SK-N-SH treated with all-trans-retinoic acid at 6 μM for 48 hours (cell line): Measurements from ENCODE around the gene NKX1-1.

Experiments used
- ATAC-seq: fragments of 200-7000 bp; cut with Tn5 transposase; 3 replicates; pipeline ENCODE4 v1.9.1; 2020; ENCODE audit warnings: mild to moderate bottlenecking, moderate library complexity
- ARNTL ChIP-seq: fragments of 450-650 bp; formaldehyde crosslinking; IDR thresholded peaks from 2 replicates; pipeline ENCODE4 v1.5.0; 2020; ENCODE audit warnings: low read depth, mild to moderate bottlenecking, moderate library complexity, borderline replicate concordance
- BACH2 ChIP-seq: fragments of 250-450 bp; sonication (Bioruptor Pico); IDR thresholded peaks from 2 replicates; pipeline ENCODE4 v1.9.0; 2021; ENCODE audit warnings: mild to moderate bottlenecking, borderline replicate concordance
- PATZ1 ChIP-seq: fragments of 250-450 bp; sonication (Bioruptor Pico); IDR thresholded peaks from 2 replicates; pipeline ENCODE4 v1.8.0; 2020; ENCODE audit warnings: mild to moderate bottlenecking, moderate library complexity, borderline replicate concordance
- POU6F1 ChIP-seq: fragments of 250-450 bp; sonication (Bioruptor Pico); IDR thresholded peaks from 2 replicates; pipeline ENCODE4 v1.8.0; 2021; ENCODE audit warnings: low read depth, mild to moderate bottlenecking, moderate library complexity, borderline replicate concordance
- PPARA ChIP-seq: fragments of 250-450 bp; sonication (Bioruptor Pico); IDR thresholded peaks from 2 replicates; pipeline ENCODE4 v1.5.0; 2020; ENCODE audit warnings: mild to moderate bottlenecking, borderline replicate concordance
- RARB ChIP-seq: fragments of 250-450 bp; sonication (Bioruptor Pico); IDR thresholded peaks from 2 replicates; pipeline ENCODE4 v1.8.0; 2021; ENCODE audit warnings: mild to moderate bottlenecking, moderate library complexity
- TOX ChIP-seq: fragments of 250-450 bp; sonication (Bioruptor Pico); IDR thresholded peaks from 2 replicates; pipeline ENCODE4 v1.8.0; 2021; ENCODE audit warnings: mild to moderate bottlenecking, moderate library complexity, borderline replicate concordance
- ZNF565 ChIP-seq: fragments of 450-650 bp; formaldehyde crosslinking; conservative IDR thresholded peaks from 2 replicates; pipeline ENCODE4 v1.5.0; 2020; ENCODE audit warnings: low read depth, mild to moderate bottlenecking, moderate library complexity
- ZNF70 ChIP-seq: fragments of 450-650 bp; formaldehyde crosslinking; IDR thresholded peaks from 2 replicates; pipeline ENCODE4 v1.5.0; 2020; ENCODE audit warnings: mild to moderate bottlenecking, moderate library complexity
- ZNF8 ChIP-seq: fragments of 450-650 bp; formaldehyde crosslinking; IDR thresholded peaks from 2 replicates; pipeline ENCODE4 v1.5.0; 2020; ENCODE audit warnings: mild to moderate bottlenecking, moderate library complexity
- TF ChIP-seq, protein P1 (sequence below): fragments of 250-450 bp; sonication (Bioruptor Pico); IDR thresholded peaks from 2 replicates; pipeline ENCODE4 v1.5.0; 2020; ENCODE audit warnings: mild to moderate bottlenecking, moderate library complexity

The NKX1-1 gene

GRCh38 chr4:1451106-1451751 is 45.0 kb upstream of the NKX1-1 start:
- TF ChIP-seq, protein P1, sequence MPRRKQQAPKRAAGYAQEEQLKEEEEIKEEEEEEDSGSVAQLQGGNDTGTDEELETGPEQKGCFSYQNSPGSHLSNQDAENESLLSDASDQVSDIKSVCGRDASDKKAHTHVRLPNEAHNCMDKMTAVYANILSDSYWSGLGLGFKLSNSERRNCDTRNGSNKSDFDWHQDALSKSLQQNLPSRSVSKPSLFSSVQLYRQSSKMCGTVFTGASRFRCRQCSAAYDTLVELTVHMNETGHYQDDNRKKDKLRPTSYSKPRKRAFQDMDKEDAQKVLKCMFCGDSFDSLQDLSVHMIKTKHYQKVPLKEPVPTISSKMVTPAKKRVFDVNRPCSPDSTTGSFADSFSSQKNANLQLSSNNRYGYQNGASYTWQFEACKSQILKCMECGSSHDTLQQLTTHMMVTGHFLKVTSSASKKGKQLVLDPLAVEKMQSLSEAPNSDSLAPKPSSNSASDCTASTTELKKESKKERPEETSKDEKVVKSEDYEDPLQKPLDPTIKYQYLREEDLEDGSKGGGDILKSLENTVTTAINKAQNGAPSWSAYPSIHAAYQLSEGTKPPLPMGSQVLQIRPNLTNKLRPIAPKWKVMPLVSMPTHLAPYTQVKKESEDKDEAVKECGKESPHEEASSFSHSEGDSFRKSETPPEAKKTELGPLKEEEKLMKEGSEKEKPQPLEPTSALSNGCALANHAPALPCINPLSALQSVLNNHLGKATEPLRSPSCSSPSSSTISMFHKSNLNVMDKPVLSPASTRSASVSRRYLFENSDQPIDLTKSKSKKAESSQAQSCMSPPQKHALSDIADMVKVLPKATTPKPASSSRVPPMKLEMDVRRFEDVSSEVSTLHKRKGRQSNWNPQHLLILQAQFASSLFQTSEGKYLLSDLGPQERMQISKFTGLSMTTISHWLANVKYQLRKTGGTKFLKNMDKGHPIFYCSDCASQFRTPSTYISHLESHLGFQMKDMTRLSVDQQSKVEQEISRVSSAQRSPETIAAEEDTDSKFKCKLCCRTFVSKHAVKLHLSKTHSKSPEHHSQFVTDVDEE (CRISPR knock-in tag): no peak
- TF ChIP-seq ZNF8 (no peak), POU6F1 (CRISPR knock-in tag) (no peak)
- ATAC-seq: no peak

DNA sequence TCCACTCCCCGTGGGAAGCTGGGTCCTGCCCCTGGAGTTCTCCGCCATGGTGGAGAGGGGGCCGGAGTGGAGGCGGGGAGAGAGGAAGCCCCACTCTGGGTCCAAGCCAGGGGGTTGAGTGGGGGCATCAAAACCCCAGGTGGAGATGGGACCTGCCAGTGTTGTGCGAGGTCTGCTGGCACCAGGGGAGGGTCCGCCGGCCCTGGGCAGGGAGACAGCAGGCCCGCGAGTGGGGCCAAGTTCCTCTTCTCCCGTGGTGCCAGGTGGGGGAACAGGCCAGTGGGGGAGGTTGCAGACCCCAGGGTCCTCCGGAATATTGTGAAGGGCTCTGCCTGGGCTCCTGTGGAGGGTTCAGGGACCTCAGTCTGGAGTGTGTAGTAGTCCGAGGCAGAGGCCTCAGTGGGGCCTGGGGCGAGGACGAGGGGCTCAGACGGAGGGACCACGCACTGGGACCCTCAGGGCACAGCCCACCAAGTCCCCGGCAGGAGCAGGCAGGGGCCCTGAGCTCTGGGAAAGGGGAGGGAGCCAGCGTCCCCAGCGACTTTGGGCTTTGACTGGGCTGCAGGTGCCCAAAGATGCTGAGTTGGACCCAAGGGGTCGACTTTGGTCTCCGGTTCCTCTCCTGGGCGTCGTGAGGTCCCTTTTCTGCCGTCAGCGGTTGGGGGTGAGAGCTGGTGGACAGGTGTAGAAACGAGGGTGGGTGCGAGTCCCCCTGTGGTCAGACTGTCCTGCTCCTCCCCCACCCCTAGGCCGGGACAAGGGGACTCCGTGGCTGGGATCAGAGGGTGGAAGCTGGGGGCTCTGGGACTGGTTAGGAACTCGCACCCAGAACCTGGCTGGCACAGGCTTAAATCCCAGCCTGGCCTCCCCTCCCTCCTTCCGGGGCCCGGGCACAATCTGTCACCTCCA is 43.8 kb upstream of the NKX1-1 start:
- ATAC-seq: no peak
- TF ChIP-seq TOX (CRISPR knock-in tag) (no peak), ZNF565 (CRISPR knock-in tag) (no peak), RARB (CRISPR knock-in tag) (no peak)

GRCh38 chr4:1449475-1449832 is 43.2 kb upstream of the NKX1-1 start:
- no peak for TF ChIP-seq PPARA (CRISPR knock-in tag)
- TF ChIP-seq ARNTL (CRISPR knock-in tag): no peak
- no peak for TF ChIP-seq PATZ1 (CRISPR knock-in tag)
- TF ChIP-seq POU6F1 (CRISPR knock-in tag): no peak
- no peak for TF ChIP-seq BACH2 (CRISPR knock-in tag)
- TF ChIP-seq, protein P1 (CRISPR knock-in tag): no peak
- no peak for TF ChIP-seq ZNF70 (CRISPR knock-in tag)
- no peak for TF ChIP-seq ZNF8
- TF ChIP-seq RARB (CRISPR knock-in tag): no peak
- no peak for TF ChIP-seq TOX (CRISPR knock-in tag)
- no peak for TF ChIP-seq ZNF565 (CRISPR knock-in tag)
- no peak for ATAC-seq
